Thyroid gland (tissue), 4 donors: ENCODE data around the gene MKNK2.

Experiments
- POLR2A ChIP-seq, 2 donors: fragments of 450-650 bp; IDR thresholded peaks; one replicate each; pipeline ENCODE4 v1.6.1; 2017; ENCODE audit warnings: antibody characterized with exemption in 2 of 2, mild to moderate bottlenecking in 2 of 2, moderate library complexity in 1 of 2
- TF ChIP-seq, protein P1 (sequence below), 6 experiments: fragments of 200-600 bp in 3 of 6; fragments of 450-650 bp in 3 of 6; sonication (generic) in 3 of 6; IDR thresholded peaks; one replicate each; pipeline ENCODE4 v1.5.1; 2016 to 2019; ENCODE audit warnings: antibody characterized with exemption in 6 of 6, mild to moderate bottlenecking in 2 of 6, inconsistent platforms in 1 of 6, moderate library complexity in 1 of 6

DNA sequence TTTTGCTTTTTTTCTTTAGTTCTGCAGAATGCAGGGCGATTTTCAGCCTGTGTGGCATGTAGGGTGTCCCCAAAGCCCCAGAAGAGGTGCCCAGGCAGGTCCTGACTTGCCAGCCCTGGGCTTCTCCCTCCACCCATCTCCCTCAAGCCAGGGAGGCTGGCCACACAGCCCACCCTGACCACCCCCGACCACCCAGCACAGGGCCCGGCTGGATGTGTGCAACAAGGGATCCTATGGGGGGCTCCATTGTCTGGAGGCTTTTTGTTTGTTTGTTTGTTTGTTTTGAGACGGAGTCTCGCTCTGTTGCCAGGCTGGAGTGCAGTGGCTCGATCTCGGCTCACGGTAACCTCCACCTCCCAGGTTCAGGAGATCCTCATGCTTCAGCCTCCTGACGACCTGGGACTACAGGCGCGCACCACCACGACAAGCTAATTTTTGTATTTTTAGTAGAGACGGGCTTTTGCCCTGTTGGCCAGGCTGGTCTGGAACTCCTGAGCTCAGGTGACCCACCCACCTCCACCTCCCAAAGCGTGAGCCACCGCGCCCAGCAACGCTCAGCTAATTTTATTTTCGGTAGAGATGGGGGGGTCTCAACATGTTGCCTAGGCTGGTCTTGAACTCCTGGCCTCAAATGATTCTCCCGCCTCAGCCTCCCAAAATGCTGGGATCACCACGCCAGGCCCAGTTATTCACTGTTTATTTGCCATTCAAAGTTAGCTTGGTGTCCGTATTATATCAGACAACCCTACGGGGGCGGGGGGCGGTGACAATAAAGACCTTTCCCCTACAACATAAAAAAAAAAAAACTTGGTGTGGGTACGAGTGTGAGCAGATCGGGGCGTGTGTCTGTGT lies 7.8 kb upstream of the MKNK2 start:
- TF ChIP-seq POLR2A (IDR thresholded peaks at IDR 0.05), result no peak
- TF ChIP-seq, protein P1, sequence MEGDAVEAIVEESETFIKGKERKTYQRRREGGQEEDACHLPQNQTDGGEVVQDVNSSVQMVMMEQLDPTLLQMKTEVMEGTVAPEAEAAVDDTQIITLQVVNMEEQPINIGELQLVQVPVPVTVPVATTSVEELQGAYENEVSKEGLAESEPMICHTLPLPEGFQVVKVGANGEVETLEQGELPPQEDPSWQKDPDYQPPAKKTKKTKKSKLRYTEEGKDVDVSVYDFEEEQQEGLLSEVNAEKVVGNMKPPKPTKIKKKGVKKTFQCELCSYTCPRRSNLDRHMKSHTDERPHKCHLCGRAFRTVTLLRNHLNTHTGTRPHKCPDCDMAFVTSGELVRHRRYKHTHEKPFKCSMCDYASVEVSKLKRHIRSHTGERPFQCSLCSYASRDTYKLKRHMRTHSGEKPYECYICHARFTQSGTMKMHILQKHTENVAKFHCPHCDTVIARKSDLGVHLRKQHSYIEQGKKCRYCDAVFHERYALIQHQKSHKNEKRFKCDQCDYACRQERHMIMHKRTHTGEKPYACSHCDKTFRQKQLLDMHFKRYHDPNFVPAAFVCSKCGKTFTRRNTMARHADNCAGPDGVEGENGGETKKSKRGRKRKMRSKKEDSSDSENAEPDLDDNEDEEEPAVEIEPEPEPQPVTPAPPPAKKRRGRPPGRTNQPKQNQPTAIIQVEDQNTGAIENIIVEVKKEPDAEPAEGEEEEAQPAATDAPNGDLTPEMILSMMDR (IDR thresholded peaks at IDR 0.05), result no peak
